GM21737 (cell line): Measurements from ENCODE around the gene UST.
A peak's percentile ranks its signal among the peaks of the same experiment; 100 is the strongest.

Experiments used
- ATAC-seq: cut with Tn5 transposase; IDR thresholded peaks from one replicate; pipeline ENCODE4 v1.9.1; 2021; ENCODE audit warnings: mild to moderate bottlenecking, moderate library complexity; ENCODE audit not compliant: unreplicated experiment

The UST gene

DNA sequence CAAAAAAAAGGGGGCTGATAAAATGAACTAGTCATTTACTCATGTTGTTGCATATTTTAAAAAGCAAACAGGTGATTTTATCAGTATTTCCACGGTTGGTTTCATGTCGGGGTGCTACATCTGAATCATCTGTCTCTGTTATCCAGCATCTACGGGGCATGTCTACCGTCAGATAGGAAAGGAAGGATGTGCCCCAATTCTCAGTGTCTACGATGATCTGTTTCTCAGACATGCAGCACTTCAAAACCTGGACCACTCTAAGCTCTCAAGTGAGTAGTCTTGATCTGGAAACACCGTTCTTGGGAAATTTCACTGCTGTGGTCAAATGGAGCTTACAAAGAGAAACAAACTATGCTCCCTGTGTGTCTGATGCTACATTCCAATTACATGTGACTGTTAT is 330.4 kb downstream of the UST start:
- no peak for ATAC-seq

DNA sequence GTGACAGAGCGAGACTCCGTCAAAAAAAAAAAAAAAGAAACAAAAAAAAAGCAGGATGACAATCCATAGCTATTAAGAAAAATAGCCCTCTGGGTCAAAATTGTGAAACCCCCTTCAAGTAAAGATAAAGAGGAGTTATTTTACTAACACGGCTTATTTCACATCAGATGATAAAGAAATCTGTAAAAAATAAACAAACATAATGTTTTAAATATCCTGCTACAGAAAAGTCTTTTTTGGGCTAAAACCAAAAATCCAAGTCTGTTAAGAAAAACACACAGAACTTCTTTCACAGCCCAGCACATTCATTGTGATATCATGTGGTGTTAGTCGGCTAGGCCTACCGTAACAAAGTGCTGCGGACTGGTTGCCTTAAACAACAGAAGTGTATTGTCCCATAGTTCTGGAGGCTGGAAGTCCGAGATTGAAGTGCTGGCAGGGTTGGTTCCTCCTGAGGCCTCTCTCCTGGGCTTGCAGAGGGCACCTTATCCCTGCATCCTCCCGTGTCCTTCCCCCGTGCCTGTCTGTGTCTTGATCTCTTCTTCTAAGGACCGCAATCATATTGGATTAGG is 331.5 kb downstream of the UST start:
- ATAC-seq, result no peak

DNA sequence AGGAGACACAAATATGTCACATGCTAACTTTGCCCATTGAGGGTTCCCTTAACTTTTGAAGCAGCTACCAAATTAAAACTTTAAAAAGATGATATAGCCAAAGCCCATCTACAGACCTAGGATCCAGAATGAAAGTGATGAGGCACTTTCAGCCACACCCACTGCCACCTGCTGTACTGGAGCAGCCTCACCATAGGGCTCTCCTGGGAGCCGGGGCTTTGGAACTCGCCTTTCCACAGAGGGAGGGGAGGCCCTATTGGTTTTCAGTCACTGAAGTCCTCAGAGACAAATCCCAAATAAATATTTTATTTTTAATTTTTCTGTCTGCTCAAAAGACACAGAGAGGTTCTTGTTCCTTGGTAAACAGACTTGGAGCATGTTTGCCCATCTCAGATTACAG is 332.6 kb downstream of the UST start:
- ATAC-seq, result no peak

DNA sequence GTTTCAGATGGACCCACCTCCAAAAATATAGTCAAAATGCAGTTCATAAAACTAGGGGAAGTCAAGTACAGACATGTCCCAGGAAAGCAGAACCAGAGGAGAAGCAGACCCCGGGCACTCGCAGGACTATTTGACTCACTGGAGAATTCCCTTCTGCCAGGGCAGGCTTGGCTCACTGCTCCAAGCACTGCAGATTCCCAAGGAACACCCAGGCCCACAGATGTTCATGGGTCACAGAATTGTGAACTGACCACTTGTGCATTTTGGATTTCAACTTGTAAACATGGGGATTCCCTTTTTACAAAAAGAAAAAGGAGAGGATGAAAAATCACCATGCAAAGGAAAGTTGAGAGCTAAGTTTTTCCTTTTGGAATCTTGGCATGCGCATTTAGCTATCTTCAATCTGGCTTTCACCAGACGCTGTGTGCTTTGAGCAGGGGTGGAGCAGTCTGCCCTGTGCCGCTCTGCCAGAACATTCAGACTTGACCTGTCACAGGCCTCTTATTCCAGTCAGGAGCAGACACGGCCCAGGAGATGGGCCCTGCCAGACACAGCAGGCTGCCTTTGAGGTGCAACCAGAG is 333.2 kb downstream of the UST start:
- ATAC-seq, result no peak

DNA sequence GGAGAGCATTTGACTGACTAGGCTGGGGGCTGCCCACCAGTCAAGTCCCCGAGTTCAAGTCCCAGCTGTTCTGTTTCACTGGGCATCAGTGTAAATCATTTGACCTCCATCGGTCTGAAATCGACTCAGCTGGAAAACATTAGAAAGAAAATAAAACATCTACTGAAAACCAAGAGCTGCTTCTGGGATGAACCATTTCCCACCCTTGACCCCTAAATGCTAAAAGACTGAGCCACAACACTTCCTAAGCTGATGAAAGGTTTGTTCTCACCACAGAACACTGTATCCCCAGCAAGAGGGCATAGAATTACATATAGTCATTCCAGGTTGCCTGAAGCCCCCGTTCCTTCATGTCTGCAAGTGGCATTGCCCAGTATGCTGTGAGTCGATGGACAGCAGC is 333.7 kb downstream of the UST start:
- no peak for ATAC-seq

DNA sequence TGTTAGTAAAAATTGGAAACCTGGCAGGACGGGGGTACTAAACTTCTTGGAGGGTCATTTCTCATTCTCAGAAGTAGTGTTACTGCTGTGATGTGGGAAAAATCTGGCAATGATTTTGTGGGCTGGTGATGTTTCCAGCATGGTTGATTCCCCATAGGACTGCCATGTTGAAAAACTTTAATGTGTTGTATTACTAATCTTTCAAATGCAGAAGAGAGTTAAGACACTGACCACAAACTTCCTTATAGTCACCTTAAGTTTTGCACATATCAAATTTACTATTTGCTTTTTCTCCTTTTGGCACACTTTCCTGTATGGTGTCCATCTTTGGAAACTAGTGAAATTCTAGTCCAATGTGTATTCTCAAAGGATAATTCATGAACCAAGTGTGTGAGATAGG is 334.5 kb downstream of the UST start:
- no peak for ATAC-seq

DNA sequence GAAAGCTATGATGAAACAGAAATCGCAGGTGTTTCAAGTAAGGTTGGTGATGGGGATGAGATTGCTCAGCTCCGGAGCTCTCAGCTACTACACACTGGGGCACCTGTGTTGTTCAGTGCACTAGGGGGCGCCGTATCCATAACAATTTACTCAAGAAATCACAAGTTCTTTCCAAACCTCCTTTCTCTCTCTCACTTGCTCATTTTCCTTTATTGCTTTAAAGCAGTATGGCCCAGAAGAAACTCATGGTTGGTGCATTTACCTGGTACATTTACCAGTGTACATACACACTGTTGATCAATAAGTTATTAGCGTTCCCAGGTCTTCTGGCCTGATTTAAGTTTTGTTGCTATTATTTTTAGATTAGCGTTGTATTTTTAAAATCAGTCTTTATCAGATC is 335.5 kb downstream of the UST start:
- peak; percentile 76 for ATAC-seq

DNA sequence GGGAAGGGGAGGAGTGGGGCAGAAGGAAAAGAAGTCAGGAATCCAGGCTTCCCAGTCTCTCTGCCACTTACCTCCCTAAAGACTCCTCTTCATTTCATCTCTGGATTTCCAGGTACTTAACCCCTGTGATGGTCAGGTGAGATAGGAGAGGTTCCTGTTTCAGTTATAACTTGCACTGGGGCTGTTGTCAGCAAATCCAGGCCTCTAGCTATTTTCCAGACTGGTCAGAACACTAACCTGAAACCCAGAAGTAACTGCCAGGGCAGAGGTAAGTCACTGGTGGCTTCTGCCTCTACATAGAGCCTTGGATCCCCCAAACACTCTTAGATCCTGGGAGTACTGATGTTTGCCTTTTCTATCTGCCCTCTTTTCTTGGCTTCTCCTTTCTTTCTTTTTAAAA is 337.2 kb downstream of the UST start:
- ATAC-seq, result no peak

DNA sequence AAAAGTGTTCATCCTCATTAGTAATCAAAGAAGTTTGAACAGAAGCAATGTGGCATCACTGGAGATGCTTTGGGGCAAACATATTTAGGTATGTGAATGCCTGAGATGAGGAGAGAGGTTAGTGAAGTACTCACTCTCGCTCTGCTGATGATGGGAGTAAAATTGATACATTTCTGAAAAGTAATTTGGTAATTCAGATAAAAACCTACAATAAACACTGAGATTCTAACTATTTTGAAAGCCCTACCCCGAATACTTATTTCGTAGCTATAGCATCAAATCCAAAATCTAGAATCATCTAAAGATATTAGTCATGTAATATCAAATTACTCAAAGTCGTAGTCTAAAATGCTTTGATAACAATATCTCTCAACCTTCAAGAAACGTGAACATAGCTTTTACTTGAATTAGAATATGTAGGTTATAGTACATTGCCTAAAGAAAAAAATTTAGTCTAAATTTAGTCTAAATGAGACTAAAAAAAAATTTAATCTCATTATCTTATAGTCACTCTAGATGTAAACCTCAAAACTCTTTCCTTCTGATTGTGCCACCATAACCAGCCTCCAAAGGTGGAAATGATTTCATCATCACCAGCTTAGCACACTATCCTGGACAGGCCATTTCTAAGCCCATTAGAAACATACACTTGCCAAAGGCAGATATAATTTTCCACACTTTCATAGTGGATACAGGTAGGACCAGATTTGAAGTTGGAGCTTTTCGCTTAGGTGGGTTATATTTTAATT is 338.2 kb downstream of the UST start:
- no peak for ATAC-seq

DNA sequence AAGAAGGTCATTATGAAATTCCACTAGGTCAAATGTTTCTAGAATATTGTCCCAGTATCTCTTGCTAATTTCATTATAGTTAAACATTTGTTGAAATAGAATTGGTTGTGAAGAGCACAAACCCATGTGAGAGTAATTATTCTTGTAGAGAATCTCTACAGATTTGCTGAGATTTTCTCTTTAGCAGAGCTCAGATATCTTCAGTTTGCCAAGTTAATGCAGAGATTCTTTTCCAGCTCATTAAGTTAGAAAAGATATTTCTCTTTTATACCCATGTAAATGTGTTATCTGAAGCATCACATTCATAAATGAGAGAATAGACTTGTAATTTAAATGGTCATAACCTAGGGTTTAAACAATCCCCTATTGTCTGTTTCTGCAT is 338.7 kb downstream of the UST start:
- ATAC-seq, result no peak

DNA sequence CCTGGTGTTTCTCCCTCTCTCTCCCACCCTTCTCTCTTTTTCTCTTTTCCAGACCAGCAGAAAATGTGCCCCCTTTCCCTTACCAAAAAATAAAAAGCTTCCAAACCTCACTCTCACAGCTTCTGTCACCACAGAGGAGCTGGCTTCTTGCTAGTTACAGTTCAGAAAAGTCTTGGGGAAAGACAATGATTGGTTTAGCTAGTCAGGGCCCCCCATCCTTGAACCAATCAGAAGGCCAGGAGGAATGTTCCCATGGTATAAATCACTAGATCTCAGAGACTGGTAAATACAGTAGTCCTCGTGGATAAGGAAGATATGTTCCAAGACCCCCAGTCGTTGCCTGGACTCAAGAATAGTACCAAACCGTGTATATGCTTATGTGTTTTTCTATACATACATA is 339.5 kb downstream of the UST start:
- no peak for ATAC-seq

DNA sequence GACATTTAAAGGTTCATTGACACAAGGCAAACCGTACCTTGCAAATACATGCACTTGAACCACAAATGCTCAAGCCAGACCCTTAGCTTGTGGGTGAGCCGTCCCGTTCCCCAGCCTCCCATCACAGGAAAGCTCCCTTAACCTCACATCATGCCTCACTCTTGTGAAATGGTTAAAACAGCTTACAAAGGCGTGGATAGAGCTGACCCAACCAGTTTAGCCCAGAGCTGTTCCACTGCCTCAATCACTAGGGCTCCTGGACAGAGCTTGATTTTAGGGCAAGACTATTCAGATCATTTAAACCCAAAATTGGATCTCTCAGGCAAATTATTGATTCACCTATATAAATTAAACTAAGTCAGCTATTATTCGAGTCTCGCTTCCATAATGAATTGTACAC is 341.1 kb downstream of the UST start:
- no peak for ATAC-seq

DNA sequence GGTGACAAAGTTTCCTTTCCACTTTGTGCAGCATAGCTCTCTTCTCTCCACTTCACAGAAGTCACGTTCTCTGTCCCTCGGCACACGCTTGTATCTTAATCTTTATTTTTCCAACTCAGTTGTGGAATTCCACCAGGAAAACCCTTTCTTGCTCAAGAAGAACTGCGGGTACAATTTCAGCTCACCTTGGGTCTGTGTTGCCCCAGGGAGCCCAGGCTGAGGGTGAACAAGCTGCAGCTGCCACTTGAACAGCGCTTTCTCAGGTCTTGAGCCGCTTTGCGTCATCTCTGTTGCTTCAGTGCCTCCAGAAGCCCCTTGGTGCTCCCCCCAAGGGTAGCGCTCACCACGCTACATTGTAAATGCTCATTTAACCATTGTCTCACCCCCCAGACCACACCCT is 341.5 kb downstream of the UST start:
- no peak for ATAC-seq

DNA sequence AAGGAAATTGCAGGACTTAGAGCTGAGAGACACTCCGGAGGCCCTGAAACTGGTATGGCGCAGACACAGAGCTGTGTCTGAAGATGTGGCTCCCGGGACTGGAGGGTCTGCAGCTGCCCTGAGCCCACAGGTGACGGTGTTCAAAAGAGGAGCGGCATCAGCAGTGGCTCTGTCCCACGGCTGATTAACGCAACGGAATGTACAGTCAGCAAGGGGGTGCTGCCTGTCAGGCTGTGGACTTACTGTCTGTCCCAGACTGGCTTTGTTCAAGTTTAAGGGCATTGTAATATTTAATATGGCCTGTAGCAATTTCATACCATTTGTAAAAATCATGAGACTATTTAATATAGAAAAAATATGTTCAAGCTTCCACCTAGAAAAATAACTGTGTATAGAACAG is 342.7 kb downstream of the UST start:
- no peak for ATAC-seq

DNA sequence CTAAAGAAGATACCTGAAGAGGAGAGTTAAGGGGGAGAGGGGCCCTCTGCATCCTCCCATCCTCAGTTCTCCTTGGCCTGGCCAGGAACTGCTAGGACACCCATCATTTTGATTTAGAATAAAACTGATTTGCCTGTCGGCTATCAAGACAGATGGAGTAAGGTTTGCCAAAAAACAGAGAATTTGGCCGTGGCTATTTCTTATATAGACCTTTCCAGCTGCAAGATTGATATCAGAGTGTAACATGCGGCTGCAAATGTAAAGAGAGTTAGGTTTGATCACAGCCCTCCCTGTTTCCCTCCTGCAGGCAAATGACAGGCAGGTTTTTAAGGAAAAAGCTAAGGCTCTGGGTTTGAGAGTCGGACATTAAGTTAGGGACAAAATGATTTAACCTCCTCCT is 344.1 kb downstream of the UST start:
- ATAC-seq, result no peak

DNA sequence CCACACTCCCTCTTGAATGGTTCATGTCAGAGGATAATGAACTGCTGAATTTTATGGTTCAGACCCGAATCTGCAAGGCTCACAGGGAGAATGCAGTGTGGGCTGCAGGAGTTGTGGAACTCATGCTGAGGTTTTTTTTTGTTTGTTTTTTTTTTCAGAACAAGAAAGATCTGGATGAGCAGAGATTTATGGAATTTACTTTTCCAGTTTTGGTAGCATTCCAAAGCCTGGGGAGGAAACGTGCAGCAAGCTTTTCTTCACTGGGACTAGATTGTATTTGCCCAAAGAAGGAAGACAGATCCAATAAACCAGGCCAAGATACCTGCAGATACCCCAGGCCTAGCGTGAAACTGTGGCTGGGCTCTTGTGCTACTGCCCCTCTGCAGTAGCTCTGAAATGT is 346.8 kb downstream of the UST start:
- no peak for ATAC-seq

DNA sequence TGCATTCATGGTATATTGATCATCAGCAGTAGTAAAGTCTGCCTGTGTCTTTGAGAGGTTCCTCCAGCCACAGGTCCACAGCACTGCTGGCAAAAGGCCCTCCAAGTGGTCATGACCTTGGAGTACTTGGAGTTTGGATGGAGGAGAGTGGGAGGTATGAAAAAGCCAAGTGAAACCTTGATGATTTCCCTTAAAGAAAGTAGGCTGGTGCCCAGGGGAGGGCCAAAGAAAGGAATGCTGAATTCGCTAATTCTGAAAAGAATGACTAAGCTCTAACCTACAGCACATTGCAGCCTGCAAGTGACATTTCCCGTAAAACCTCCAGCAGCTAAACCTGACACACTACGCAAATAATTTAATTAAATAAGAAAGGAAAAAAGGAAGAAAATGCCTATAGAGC is 347.3 kb downstream of the UST start:
- no peak for ATAC-seq

DNA sequence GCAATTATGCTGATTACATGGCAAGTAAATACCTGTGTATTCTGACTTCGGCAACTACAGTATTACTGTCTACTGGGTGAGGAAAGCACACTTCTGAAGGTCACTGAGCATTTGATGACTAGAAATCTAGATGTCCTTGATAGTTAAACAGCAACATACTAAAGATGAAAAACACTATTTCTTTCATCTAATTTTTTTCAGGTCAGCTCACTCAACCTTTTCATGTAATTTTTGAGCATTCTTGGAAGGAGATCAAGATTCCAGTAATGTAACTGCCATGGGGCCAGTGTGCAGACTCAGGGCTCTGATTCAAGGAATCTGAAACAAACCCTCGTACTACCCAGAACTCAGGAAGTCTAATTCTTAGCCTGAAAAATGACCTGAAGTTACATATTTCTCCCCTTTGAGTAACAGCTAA is 348.1 kb downstream of the UST start:
- no peak for ATAC-seq

DNA sequence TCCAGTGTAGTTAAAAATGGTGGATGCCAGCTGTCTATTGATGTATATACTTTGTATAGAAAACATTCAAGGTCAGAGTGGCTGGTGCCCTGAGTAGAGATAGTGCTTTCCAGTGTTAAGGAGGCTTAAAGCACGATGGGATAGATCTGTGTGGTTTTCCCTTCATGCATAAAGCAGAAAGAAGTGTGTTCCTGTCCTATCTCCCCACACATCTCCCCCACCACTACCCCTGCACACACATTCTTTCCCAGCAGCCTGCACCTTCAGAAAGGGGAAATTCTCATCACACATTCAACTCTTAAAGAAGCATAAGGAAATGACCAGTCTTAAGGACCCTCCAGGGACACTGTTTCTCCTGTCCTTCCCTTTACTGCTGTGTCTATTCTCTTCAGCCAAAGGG is 349.0 kb downstream of the UST start:
- ATAC-seq, result no peak

DNA sequence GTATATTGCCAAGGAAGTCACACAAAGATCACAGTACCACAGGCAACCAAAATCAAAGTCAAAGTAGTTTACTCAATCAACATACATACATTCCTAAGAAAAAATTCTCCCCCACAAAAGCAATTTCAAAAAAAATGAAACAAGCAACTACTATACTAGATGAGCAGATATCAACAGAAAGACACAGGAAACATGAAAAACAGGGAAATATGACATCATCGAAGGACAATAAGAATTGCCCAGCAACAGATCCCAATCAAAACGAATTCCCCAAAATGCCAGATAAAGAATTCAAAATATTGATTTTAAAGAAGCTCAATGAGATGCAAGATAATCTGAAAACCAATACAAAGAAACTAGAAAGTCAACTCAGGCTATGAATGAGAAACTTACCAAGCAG is 351.0 kb downstream of the UST start:
- ATAC-seq, result no peak

DNA sequence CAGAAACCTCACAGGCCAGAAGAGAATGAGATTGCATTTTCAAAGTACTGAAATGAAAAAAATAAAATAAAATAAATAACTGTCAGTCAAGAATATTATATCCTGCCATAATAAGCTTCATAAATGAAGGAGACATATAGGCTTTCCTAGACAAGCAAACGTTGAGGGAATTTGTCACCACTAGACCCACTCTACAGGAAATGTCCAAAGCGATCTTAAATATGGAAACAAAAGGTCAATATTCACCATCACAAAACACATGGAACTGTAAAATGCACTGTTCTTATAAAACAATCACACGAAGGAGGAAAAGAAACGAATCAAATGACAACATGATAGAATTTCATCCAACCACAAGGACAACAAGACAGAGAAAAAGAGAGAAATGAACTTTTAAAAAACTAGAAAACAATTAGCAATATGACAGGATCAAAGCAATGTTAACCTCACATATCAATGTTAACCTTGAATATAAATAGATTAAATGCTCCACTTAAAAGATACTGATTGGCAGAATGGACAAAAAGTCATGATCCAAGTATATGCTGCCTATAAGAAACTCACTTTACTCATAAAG is 352.0 kb downstream of the UST start:
- ATAC-seq, result no peak

DNA sequence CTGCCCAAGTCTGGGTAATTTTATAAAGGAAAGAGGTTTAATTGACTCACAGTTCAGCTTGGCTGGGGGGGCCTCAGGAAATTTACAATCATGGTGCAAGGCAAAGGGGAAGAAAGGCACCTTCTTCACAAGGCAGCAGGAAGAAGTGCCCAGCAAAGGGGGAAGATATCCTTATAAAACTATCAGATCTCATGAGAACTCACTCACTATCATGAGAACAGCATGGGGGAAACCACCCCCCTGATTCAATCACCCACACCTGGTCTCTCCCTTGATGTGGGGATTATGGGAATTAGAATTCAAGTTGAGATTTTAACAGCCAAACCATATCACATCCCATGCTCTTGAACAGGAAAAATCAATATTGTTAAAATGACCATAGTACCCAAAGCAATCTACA is 355.5 kb downstream of the UST start:
- ATAC-seq, result no peak
